ENCODE data around the gene OSBPL9.

Gene OSBPL9

DNA sequence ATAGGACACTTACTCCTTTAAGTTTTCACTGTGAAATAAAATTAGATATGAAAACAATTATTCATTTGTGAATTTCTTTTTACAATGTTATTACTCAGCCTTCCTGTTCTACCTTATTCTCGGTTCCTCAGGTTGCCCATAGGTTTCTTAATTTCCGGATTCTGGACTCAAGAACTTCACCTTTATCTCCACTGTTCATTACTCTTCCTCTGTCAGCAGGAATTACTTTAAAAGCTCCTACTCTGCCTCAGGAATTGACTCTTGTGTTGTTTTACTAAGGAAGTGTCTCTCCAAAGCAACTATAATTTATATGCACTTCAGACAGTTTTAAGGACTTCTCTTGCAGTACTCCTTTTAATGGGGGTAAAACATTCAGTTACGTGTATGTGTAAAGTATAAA lies 123.8 kb downstream of the OSBPL9 start:
- DNase-seq (ENCODE audit: low read depth) = no peak

GRCh38 chr1:51741121-51741681 lies 124.3 kb downstream of the OSBPL9 start:
- DNase-seq (ENCODE audit: low read depth) = no peak

DNA sequence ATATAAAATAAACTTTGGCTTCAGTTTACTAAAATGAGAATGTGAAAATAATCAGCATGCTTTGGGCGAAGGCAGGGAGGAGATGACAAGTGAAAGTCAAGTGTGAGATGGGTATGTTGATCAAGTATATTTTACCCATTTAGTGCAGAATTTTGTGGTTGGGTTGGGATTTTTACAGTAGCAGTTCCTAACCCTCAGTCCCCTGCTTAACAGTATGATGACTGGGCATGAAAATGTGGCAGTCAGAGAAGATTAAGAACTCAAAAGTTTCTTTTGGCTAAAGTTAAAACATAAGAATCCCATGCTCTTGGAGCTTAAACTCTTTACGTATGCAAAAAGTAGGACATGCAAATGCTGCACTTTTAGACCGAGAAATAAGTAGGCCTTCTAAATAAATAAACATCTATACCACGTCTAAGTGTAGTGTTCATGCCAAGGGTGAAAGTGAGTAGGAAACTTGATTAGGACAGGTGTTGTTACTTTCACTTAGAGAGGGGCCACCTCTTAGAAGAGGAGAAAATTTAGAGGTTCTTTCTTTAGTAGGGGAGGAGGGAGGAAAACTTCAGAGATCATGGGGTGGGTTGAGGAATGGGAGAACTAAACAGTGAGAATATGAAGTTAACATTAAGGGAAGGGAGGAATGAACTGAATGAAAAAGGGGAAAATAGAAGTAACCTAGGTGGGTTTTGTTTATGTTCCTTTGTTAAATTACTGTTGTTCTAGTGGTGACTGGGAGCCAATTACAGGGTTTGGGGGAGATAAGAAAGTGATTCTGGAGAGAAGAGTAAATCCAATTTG lies 127.8 kb downstream of the OSBPL9 start:
- DNase-seq (ENCODE audit: low read depth) = no peak

DNA sequence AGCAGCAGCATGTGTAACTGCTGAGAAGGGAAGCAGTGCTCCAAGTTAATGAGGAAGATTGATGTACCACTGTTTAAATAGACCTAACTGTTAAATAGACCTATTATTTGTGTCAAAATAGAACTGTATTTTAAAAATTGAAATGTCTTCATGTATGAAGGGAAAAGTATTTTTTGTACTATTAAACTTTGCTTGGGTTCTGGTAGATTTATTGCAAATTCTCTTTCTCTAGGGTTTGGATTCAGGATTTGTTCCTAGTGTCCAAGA lies 128.3 kb downstream of the OSBPL9 start:
- no peak for DNase-seq (ENCODE audit: low read depth)

GRCh38 chr1:51749151-51749550 lies 132.3 kb downstream of the OSBPL9 start:
- DNase-seq (ENCODE audit: low read depth) = no peak

DNA sequence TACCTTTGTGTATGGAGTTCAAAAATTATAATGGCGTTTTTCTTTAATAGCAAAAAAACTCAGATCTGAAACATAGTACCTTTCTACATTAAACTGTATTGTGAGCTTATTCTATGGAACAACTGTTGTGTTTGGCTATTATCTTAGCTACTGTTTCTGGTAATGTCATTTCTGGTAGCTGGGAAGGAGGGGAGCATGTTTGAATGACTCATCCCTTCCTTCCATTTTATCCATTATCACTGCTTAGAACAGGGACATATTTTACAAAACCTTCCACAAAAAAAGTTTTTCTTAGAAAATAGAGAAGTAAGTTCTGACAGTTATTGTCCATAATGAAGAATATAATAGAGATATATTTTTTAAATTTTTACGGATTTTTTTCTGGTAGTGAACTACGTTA lies 133.3 kb downstream of the OSBPL9 start:
- DNase-seq (ENCODE audit: low read depth) = no peak

GRCh38 chr1:51750729-51751128 lies 133.8 kb downstream of the OSBPL9 start:
- DNase-seq (ENCODE audit: low read depth) = no peak

- DNase-seq (ENCODE audit: low read depth) = no peak
Observed at GRCh38 chr1:51752073-51752948, 135.4 kb downstream of the OSBPL9 start.

DNA sequence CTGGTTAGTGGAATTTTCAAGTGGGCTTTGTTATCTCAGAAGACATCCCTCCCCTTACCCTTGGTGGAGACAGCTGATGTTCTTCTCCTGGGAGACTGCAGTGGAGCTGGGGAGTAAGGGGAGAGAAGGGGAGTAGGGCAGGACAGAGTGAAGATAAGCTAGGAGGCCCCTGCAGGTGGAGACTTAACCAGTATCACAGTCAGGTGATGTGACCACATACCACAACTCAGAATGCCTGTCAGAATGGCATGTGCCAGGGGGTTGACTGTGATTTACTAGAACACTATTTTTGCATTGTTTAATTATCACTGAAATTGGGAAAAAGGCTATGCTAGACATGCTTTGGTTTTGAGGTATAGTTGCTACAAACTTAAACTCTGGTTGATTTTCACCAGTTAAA lies 137.1 kb downstream of the OSBPL9 start:
- DNase-seq (ENCODE audit: low read depth) = no peak

DNA sequence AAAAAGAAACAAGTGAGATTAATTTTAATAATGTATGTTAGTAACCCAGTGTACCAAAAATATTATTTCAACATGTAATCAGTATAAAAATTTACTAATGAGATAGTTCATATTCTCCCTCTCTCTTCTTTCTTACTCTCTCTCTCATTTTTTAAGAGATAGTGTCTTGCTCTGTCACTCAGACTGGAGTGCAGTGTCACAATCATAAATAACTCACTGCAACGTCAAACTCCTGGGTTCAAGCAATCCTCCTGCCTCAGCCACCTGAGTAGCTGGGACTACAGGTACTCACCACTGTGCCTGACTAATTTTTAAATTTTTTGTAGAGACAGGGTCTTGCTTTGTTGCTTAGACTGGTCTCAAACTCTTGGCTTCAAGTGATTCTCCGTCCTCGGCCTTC lies 137.8 kb downstream of the OSBPL9 start:
- no peak for DNase-seq (ENCODE audit: low read depth)

DNA sequence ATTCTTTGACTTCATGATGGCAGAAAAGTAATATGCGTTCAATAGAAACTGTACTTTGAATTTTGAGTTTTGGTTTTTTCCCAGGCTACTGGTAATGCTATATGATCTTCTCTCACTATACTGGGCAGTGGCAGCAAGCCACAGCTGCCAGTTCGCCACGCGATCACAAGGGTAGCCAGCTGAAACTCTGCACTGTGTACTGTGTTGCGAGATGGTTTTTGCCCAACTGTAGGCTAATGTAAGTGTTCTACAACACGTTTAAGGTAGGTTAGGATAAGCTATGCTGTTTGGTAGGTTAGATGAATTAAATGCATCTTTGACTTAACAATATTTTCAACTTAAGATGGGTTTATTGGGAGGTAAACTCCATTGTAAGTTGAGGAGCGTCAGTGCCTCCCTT lies 138.5 kb downstream of the OSBPL9 start:
- no peak for DNase-seq (ENCODE audit: low read depth)

GRCh38 chr1:51756290-51756689 lies 139.4 kb downstream of the OSBPL9 start:
- DNase-seq (ENCODE audit: low read depth) = no peak

GRCh38 chr1:51758310-51758709 lies 141.4 kb downstream of the OSBPL9 start:
- DNase-seq (ENCODE audit: low read depth) = no peak

- DNase-seq (ENCODE audit: low read depth) = no peak
Observed at GRCh38 chr1:51760872-51761271, 144.0 kb downstream of the OSBPL9 start.

GRCh38 chr1:51761351-51761750 lies 144.5 kb downstream of the OSBPL9 start:
- DNase-seq (ENCODE audit: low read depth) = no peak

DNA sequence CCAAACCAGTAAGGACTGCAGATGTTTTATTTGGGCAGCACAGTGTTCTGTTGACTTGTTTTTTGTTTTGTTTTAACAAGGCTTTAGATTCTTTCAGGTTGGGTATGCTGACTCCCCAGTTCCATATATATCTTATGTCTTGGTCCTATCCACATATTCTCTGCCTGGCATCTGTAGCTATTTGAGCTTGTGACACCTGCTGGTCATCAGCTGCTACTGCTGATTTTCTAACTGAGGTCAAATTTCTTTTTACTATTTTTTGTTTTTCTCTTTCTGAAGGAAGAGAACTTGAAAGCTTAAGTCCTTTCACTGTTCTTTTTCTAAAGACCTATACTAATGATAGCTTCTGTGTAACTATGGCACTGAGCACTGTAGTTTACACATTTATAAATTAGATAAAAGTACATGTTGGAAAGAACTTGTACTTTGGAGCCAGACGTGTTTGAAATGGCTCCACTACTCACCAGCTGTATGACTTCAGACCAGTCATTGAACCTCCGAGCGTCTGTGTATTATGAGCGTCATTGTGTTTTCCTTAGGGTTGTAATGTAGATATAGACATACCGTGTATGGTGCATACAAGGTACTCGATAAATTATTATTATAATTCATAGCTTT lies 152.2 kb downstream of the OSBPL9 start:
- DNase-seq (ENCODE audit: low read depth) = no peak

DNA sequence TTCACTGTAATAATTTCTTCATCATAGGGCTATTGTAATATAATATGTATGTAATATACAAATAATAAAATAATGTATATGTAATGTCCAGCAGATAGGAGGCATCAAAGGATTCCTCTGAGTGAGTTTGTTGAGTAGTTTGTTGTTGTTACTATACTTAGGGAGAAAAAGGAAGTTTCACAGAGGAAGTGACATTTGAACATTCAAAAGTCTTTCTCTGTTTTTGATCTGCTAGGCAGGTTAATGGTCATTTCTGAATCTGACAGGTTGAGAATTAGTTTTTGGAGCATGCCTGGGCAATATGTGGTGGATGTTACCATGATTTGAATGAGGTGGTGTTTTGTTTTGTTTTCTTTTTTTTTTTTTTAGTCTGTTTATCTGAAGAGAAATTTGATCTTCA lies 159.5 kb downstream of the OSBPL9 start:
- no peak for DNase-seq (ENCODE audit: low read depth)

GRCh38 chr1:51780927-51781326 lies 164.0 kb downstream of the OSBPL9 start:
- DNase-seq (ENCODE audit: low read depth) = no peak

DNA sequence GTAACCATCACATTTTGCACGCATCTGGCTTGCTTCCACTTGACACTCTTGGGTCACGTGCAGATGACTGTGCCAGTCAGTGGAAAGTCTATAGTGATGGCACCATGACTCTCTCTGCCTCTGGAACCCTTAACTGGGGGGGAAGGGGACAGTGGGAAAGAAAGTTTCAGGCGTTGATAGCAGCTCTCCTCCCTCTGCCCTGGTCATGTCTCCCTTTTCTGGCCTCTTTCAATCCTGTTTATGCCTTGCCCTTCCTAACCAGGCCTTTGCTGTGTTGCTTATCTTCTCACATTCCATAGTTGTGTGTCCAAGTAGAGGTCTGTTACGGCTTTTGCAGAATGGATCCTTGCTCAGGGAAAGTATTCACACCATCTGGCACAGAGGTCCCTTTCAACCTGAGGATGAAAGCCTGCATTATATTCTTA lies 168.1 kb downstream of the OSBPL9 start:
- DNase-seq (ENCODE audit: low read depth) = no peak

DNA sequence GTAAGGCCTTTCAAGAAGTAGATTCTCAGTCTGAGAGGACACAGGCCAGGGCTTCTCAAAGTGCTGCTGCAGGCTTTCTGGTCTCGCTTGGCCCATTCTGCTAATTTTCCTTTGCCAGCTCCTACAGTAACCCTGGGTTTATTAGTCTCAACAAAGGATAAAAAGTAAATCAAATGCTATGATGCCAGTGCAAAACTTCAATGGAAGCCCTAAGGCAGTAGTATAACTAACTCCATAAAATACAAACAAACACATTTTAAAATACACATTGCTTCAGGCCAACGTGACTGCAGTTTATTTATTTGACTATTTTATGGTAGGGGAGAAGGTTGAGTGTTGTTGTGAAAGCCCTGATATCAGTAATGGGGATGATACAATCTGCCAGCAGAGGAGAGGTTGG lies 172.0 kb downstream of the OSBPL9 start:
- DNase-seq (ENCODE audit: low read depth) = no peak

GRCh38 chr1:51789342-51789741 lies 172.4 kb downstream of the OSBPL9 start:
- no peak for DNase-seq (ENCODE audit: low read depth)

DNA sequence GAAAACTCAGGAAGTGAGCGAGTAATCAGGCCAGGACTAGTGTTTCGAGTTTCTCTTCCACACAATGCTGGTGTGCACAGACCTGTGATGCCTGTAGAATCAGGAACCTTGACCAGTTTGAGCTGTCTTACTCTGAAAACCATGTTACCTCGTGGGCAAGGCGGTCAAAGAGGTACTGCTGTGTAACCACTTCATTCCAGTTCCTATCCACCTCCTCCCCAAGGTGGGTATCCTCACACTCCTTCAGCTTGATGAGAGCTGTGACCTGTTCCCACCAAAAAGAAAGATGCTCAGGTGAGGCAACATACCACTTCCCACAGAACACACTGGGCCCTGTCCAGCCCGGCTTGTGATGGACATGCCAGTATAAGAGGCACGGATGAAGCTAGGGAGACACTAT lies 173.5 kb downstream of the OSBPL9 start:
- no peak for DNase-seq (ENCODE audit: low read depth)

GRCh38 chr1:51791888-51792287 lies 175.0 kb downstream of the OSBPL9 start:
- DNase-seq (ENCODE audit: low read depth) = no peak
